ENCODE results near the gene LLGL2. TPM values are rescaled to one million over a fixed set of nuclear protein-coding genes. Genes with fewer than 3 reads are reported as not detected.

Gene LLGL2
- total RNA-seq, 1 donor from 2014 or later, result 33.1 TPM

DNA sequence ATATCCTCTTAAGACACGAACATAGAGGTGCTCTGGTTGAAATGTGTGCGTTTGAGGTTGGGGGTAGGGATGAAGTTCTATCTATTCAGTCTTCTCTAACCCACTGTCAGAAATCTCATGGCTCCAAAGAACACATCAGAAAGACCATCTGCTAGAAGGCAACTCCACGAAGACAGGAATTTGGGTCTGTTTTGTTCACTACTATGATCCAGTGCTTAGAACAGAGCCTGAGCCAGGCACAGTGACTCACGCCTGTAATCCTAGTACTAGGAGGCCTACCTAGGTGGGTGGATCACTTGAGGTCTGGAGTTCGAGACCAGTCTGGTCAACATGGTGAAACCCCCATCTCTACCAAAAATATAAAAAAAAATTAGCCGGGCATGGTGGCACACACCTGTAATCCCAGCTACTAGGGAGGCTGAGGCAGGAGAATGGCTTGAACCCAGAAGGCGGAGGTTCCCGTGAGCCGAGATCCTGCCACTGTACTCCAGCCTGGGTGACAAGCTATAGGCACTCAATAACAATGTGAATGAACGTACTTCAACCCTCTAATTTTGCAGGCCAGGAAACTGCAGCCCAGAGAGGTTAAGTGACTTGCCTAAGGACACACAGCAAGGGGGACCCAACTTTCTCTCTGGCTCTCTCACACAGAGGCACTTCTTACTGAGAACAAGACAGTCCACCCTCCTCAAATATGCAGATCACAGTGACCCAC, 12.4 kb upstream of the LLGL2 start:
- Mint-ChIP-seq H3K9me3 (no peaks in the 10 kb centered on the region), H3K27ac (peak overlapping the region; percentile 39), H3K27me3 (ENCODE audit: low read depth) (no peaks in the 10 kb centered on the region), H3K4me3 (peak overlapping the region; percentile 84), H3K4me1 (peaks cover 52% of the 10 kb centered on the region), H3K36me3 (no peaks in the 10 kb centered on the region)
- TF ChIP-seq CTCF (IDR thresholded peaks at IDR 0.05; ENCODE audit: unreplicated experiment), result no peak
- DNase-seq (ENCODE audit: low spot score in 2 of 2, unreplicated experiment in 2 of 2), result no peak

DNA sequence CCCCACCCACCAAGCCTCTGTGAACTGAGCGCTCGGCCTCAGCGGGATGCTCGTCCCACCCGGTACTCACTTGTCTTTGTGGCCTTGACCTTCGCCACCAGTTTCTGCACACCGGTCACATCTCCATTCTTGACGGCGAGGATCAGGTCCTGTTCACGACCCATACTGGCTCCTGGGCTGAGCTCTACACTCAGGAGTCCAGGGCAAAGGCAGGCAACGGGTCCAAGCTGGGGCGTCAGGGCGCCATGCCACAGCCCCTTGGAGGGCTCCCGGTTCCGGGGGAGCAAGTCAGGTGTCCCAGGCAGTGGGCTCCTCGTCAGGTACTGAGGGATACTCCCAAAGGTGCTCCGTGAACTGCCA, 11.9 kb upstream of the LLGL2 start:
- H3K27me3 Mint-ChIP-seq (ENCODE audit: low read depth), result no peaks in the 10 kb centered on the region
- no peak for TF ChIP-seq CTCF (IDR thresholded peaks at IDR 0.05; ENCODE audit: unreplicated experiment)
- H3K4me1 Mint-ChIP-seq, result peaks cover 49% of the 10 kb centered on the region
- DNase-seq (ENCODE audit: low spot score in 2 of 2, unreplicated experiment in 2 of 2), result no peak
- H3K27ac Mint-ChIP-seq, result no peak overlapping the region
- H3K36me3 Mint-ChIP-seq, result peaks cover 1% of the 10 kb centered on the region
- no peaks in the 10 kb centered on the region for H3K9me3 Mint-ChIP-seq
- H3K4me3 Mint-ChIP-seq, result peak overlapping the region; percentile 84

GRCh38 chr17:75514299-75514918, 11.1 kb upstream of the LLGL2 start:
- Mint-ChIP-seq H3K36me3 (peaks cover 2% of the 10 kb centered on the region), H3K9me3 (no peaks in the 10 kb centered on the region), H3K27ac (peak overlapping the region; percentile 59), H3K27me3 (ENCODE audit: low read depth) (no peaks in the 10 kb centered on the region), H3K4me1 (peaks cover 41% of the 10 kb centered on the region), H3K4me3 (peak overlapping the region; percentile 84)
- no peak for TF ChIP-seq CTCF (IDR thresholded peaks at IDR 0.05; ENCODE audit: unreplicated experiment)
- DNase-seq (ENCODE audit: low spot score in 2 of 2, unreplicated experiment in 2 of 2), result no peak

GRCh38 chr17:75514919-75515495, 10.5 kb upstream of the LLGL2 start:
- Mint-ChIP-seq H3K36me3 (peaks cover 5% of the 10 kb centered on the region), H3K27me3 (ENCODE audit: low read depth) (no peaks in the 10 kb centered on the region), H3K4me1 (peaks cover 37% of the 10 kb centered on the region), H3K4me3 (peak overlapping the region; percentile 84), H3K27ac (no peak overlapping the region), H3K9me3 (no peaks in the 10 kb centered on the region)
- no peak for TF ChIP-seq CTCF (IDR thresholded peaks at IDR 0.05; ENCODE audit: unreplicated experiment)
- DNase-seq (ENCODE audit: low spot score in 2 of 2, unreplicated experiment in 2 of 2), result peak in 1 of 2 experiments; percentile 57

DNA sequence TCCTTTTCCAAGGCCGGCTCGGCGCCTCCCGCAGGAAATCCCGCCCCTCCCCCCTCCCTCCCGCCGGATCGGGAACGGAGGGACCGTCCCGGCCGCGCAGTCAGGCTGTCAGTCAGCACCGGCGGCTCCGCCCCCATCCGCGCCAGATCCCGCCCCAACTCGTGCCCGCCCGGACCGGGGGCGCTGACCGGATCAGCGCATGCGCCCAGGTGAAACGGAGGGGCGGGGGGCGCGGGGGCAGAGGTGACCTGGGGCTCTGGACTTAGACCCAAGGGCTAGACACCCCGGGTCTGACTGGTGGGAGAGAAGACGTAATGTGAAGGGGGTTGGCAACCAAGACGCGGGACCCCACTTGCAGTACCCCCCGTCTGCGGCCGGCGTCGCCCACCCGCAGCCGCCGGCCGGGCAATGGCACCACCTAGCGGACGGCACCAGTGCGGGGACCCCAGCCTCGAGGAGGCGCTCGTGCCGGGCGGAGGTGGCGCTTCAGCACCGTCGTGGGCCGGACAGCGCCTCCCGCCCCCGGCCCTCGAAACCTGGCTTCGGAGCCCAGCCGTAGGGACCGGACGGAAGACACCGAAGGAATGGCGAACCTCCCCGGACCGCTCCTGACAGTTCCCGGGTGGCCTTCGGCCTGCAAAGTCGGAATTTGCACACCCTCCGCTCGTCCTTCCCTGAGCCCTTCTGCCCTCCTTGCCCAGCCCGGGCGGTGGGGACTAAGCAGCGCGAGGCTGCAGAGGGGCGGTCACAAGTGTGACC, 9.8 kb upstream of the LLGL2 start, which contains the start of gene CASKIN2:
TSS of gene CASKIN2 (minus strand) at position 42 of the 759 bp plus-strand sequence. CDS start 1,733 bp downstream, outside the sequence.
- DNase-seq (ENCODE audit: low spot score in 2 of 2, unreplicated experiment in 2 of 2), result peak; percentile 93 to 98
- H3K4me1 Mint-ChIP-seq, result peaks cover 37% of the 10 kb centered on the region
- peak within 1 kb of the TSS; percentile 89 for H3K27ac Mint-ChIP-seq
- H3K4me3 Mint-ChIP-seq, result peak within 1 kb of the TSS; percentile 84
- peaks cover 5% of the 10 kb centered on the region for H3K36me3 Mint-ChIP-seq
- peak; percentile 97 for TF ChIP-seq CTCF (IDR thresholded peaks at IDR 0.05; ENCODE audit: unreplicated experiment)
- H3K27me3 Mint-ChIP-seq (ENCODE audit: low read depth), result no peaks in the 10 kb centered on the region
- H3K9me3 Mint-ChIP-seq, result no peaks in the 10 kb centered on the region
